ENCODE measurements around the gene ELF3. TPM values are rescaled to one million over a fixed set of nuclear protein-coding genes. Genes with fewer than 3 reads are reported as not detected.

ELF3 gene
- total and polyA plus RNA-seq, 2 of the 8 experiments (the other 6 are each of a cell fraction or from before 2014, with no cell fraction given) = 17.3 to 25.0 TPM

DNA sequence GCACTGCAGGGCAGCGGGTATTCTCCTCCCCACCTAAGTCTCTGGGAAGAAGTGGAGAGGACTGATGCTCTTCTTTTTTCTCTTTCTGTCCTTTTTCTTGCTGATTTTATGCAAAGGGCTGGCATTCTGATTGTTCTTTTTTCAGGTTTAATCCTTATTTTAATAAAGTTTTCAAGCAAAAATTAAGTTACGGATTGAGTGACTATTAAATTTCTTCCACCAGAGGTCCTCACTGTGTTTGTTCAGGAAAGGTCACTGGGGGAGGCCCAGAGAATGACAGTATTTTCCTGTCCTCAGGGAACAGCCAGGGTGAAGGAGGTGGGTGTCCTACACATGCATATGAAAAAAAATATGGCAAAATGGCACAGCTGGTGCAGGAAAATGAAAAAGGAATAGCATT, 4.4 kb upstream of the ELF3 start (continued):
- TF ChIP-seq, protein P1, sequence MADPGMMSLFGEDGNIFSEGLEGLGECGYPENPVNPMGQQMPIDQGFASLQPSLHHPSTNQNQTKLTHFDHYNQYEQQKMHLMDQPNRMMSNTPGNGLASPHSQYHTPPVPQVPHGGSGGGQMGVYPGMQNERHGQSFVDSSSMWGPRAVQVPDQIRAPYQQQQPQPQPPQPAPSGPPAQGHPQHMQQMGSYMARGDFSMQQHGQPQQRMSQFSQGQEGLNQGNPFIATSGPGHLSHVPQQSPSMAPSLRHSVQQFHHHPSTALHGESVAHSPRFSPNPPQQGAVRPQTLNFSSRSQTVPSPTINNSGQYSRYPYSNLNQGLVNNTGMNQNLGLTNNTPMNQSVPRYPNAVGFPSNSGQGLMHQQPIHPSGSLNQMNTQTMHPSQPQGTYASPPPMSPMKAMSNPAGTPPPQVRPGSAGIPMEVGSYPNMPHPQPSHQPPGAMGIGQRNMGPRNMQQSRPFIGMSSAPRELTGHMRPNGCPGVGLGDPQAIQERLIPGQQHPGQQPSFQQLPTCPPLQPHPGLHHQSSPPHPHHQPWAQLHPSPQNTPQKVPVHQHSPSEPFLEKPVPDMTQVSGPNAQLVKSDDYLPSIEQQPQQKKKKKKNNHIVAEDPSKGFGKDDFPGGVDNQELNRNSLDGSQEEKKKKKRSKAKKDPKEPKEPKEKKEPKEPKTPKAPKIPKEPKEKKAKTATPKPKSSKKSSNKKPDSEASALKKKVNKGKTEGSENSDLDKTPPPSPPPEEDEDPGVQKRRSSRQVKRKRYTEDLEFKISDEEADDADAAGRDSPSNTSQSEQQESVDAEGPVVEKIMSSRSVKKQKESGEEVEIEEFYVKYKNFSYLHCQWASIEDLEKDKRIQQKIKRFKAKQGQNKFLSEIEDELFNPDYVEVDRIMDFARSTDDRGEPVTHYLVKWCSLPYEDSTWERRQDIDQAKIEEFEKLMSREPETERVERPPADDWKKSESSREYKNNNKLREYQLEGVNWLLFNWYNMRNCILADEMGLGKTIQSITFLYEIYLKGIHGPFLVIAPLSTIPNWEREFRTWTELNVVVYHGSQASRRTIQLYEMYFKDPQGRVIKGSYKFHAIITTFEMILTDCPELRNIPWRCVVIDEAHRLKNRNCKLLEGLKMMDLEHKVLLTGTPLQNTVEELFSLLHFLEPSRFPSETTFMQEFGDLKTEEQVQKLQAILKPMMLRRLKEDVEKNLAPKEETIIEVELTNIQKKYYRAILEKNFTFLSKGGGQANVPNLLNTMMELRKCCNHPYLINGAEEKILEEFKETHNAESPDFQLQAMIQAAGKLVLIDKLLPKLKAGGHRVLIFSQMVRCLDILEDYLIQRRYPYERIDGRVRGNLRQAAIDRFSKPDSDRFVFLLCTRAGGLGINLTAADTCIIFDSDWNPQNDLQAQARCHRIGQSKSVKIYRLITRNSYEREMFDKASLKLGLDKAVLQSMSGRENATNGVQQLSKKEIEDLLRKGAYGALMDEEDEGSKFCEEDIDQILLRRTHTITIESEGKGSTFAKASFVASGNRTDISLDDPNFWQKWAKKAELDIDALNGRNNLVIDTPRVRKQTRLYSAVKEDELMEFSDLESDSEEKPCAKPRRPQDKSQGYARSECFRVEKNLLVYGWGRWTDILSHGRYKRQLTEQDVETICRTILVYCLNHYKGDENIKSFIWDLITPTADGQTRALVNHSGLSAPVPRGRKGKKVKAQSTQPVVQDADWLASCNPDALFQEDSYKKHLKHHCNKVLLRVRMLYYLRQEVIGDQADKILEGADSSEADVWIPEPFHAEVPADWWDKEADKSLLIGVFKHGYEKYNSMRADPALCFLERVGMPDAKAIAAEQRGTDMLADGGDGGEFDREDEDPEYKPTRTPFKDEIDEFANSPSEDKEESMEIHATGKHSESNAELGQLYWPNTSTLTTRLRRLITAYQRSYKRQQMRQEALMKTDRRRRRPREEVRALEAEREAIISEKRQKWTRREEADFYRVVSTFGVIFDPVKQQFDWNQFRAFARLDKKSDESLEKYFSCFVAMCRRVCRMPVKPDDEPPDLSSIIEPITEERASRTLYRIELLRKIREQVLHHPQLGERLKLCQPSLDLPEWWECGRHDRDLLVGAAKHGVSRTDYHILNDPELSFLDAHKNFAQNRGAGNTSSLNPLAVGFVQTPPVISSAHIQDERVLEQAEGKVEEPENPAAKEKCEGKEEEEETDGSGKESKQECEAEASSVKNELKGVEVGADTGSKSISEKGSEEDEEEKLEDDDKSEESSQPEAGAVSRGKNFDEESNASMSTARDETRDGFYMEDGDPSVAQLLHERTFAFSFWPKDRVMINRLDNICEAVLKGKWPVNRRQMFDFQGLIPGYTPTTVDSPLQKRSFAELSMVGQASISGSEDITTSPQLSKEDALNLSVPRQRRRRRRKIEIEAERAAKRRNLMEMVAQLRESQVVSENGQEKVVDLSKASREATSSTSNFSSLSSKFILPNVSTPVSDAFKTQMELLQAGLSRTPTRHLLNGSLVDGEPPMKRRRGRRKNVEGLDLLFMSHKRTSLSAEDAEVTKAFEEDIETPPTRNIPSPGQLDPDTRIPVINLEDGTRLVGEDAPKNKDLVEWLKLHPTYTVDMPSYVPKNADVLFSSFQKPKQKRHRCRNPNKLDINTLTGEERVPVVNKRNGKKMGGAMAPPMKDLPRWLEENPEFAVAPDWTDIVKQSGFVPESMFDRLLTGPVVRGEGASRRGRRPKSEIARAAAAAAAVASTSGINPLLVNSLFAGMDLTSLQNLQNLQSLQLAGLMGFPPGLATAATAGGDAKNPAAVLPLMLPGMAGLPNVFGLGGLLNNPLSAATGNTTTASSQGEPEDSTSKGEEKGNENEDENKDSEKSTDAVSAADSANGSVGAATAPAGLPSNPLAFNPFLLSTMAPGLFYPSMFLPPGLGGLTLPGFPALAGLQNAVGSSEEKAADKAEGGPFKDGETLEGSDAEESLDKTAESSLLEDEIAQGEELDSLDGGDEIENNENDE (IDR thresholded peaks at IDR 0.05; ENCODE audit: insufficient replicate concordance, low read length) = no peak
- TF ChIP-seq SIN3A (conservative IDR thresholded peaks at IDR 0.05 in 1 of 2, IDR thresholded peaks at IDR 0.05 in 1 of 2; ENCODE audit: low read depth in 1 of 2, low read length in 2 of 2) (no peak), SRF (IDR thresholded peaks at IDR 0.05; ENCODE audit: low read depth, low read length) (no peak), EZH2 (IDR thresholded peaks at IDR 0.05; ENCODE audit: low read depth, low read length, severe bottlenecking) (no peak), TBP (IDR thresholded peaks at IDR 0.05; ENCODE audit: low read depth, low read length) (no peak), POU5F1 (IDR thresholded peaks at IDR 0.05; ENCODE audit: low read depth, low read length) (no peak), SIRT6 (IDR thresholded peaks at IDR 0.05; ENCODE audit: low read length) (no peak), NRF1 (IDR thresholded peaks at IDR 0.05; ENCODE audit: low read depth, low read length) (no peak), JUND (IDR thresholded peaks at IDR 0.05; ENCODE audit: low read length) (0 out of 2 replicates have a peak, but pooled peaks have one; percentile 11), BACH1 (IDR thresholded peaks at IDR 0.05; ENCODE audit: low read length) (no peak), NANOG (IDR thresholded peaks at IDR 0.05; ENCODE audit: insufficient read depth, low read depth, low read length, poor library complexity, severe bottlenecking) (no peak), SIX5 (IDR thresholded peaks at IDR 0.05; ENCODE audit: low read depth, low read length) (no peak)
